ENCODE data around the gene NEU4. TPM values are rescaled to one million over a fixed set of nuclear protein-coding genes. Genes with fewer than 3 reads are reported as not detected.

The NEU4 gene
- total and polyA plus RNA-seq, 2 donors (not counting 1 experiment from before 2014, with no cell fraction given) = not detected

- Histone ChIP-seq H3K9me3 (ENCODE audit: control insufficient read depth, insufficient read depth, low read depth, low read length) (no peaks in the 10 kb centered on the region), H3K4me1 (ENCODE audit: control insufficient read depth, extremely low read depth, insufficient read depth, low read length) (no peaks in the 10 kb centered on the region), H2AFZ (ENCODE audit: low read length) (no peak overlapping the region), H3K36me3 (ENCODE audit: control insufficient read depth, insufficient read depth, low read length) (no peaks in the 10 kb centered on the region), H3K27me3 (ENCODE audit: control insufficient read depth, insufficient read depth, low read length) (no peaks in the 10 kb centered on the region), H4K20me1 (ENCODE audit: control insufficient read depth, extremely low read depth, insufficient read depth, low read length) (no peaks in the 10 kb centered on the region), H3K79me2 (ENCODE audit: control insufficient read depth, insufficient read depth, low read length) (no peaks in the 10 kb centered on the region), H3K9ac (ENCODE audit: insufficient read depth, low read length) (no peak overlapping the region), H3K27ac (ENCODE audit: insufficient read depth, low read length) (no peak overlapping the region), H3K4me2 (ENCODE audit: extremely low read depth, insufficient read depth, low read length) (no peak overlapping the region), H3K4me3 (replicated peaks in 1 of 4; ENCODE audit: control extremely low read depth in 1 of 4, insufficient read depth in 1 of 4, low read depth in 3 of 4, low read length in 4 of 4) (no peak overlapping the region)
- TF ChIP-seq CTCF (conservative IDR thresholded peaks at IDR 0.05 in 1 of 2, IDR thresholded peaks at IDR 0.05 in 1 of 2; ENCODE audit: low read depth in 1 of 2, low read length in 2 of 2) (no peak), EZH2 (IDR thresholded peaks at IDR 0.05; ENCODE audit: low read length, missing control alignments) (no peak)
- DNase-seq (ENCODE audit: low read depth in 2 of 2) = no peak
Measured at GRCh38 chr2:241844831-241845578, 36.0 kb downstream of the NEU4 start.

- Histone ChIP-seq H2AFZ (ENCODE audit: low read length) (no peak overlapping the region), H3K27ac (ENCODE audit: insufficient read depth, low read length) (no peak overlapping the region), H3K4me3 (replicated peaks in 1 of 4; ENCODE audit: control extremely low read depth in 1 of 4, insufficient read depth in 1 of 4, low read depth in 3 of 4, low read length in 4 of 4) (no peak overlapping the region), H3K4me2 (ENCODE audit: extremely low read depth, insufficient read depth, low read length) (no peak overlapping the region), H3K4me1 (ENCODE audit: control insufficient read depth, extremely low read depth, insufficient read depth, low read length) (no peaks in the 10 kb centered on the region), H3K9me3 (ENCODE audit: control insufficient read depth, insufficient read depth, low read depth, low read length) (no peaks in the 10 kb centered on the region), H4K20me1 (ENCODE audit: control insufficient read depth, extremely low read depth, insufficient read depth, low read length) (no peaks in the 10 kb centered on the region), H3K9ac (ENCODE audit: insufficient read depth, low read length) (no peak overlapping the region), H3K27me3 (ENCODE audit: control insufficient read depth, insufficient read depth, low read length) (no peaks in the 10 kb centered on the region), H3K79me2 (ENCODE audit: control insufficient read depth, insufficient read depth, low read length) (no peaks in the 10 kb centered on the region), H3K36me3 (ENCODE audit: control insufficient read depth, insufficient read depth, low read length) (no peaks in the 10 kb centered on the region)
- TF ChIP-seq CTCF (conservative IDR thresholded peaks at IDR 0.05 in 1 of 2, IDR thresholded peaks at IDR 0.05 in 1 of 2; ENCODE audit: low read depth in 1 of 2, low read length in 2 of 2) = no peak
- TF ChIP-seq EZH2 (IDR thresholded peaks at IDR 0.05; ENCODE audit: low read length, missing control alignments) = no peak
- no peak for DNase-seq (ENCODE audit: low read depth in 2 of 2)
Measured at GRCh38 chr2:241846406-241846805, 37.4 kb downstream of the NEU4 start.

- Histone ChIP-seq H3K4me2 (ENCODE audit: extremely low read depth, insufficient read depth, low read length) (no peak overlapping the region), H3K9ac (ENCODE audit: insufficient read depth, low read length) (no peak overlapping the region), H4K20me1 (ENCODE audit: control insufficient read depth, extremely low read depth, insufficient read depth, low read length) (no peaks in the 10 kb centered on the region), H3K27ac (ENCODE audit: insufficient read depth, low read length) (no peak overlapping the region), H3K36me3 (ENCODE audit: control insufficient read depth, insufficient read depth, low read length) (no peaks in the 10 kb centered on the region), H3K9me3 (ENCODE audit: control insufficient read depth, insufficient read depth, low read depth, low read length) (no peaks in the 10 kb centered on the region), H3K79me2 (ENCODE audit: control insufficient read depth, insufficient read depth, low read length) (no peaks in the 10 kb centered on the region), H3K27me3 (ENCODE audit: control insufficient read depth, insufficient read depth, low read length) (no peaks in the 10 kb centered on the region), H2AFZ (ENCODE audit: low read length) (no peak overlapping the region), H3K4me1 (ENCODE audit: control insufficient read depth, extremely low read depth, insufficient read depth, low read length) (no peaks in the 10 kb centered on the region), H3K4me3 (replicated peaks in 1 of 4; ENCODE audit: control extremely low read depth in 1 of 4, insufficient read depth in 1 of 4, low read depth in 3 of 4, low read length in 4 of 4) (no peak overlapping the region)
- DNase-seq (ENCODE audit: low read depth in 2 of 2) = no peak
- TF ChIP-seq CTCF (conservative IDR thresholded peaks at IDR 0.05 in 1 of 2, IDR thresholded peaks at IDR 0.05 in 1 of 2; ENCODE audit: low read depth in 1 of 2, low read length in 2 of 2) (no peak), EZH2 (IDR thresholded peaks at IDR 0.05; ENCODE audit: low read length, missing control alignments) (no peak)
Measured at GRCh38 chr2:241848761-241849615, 40.0 kb downstream of the NEU4 start.
